HCT116 (cell line): ENCODE results near the gene BIVM.

Experiments
- CTCF ChIP-seq, 3 experiments: fragments of 200-600 bp in 1 of 3; sonication (generic) in 1 of 3; IDR thresholded peaks in 2 of 3; conservative IDR thresholded peaks in 1 of 3; 2 replicates each; pipeline ENCODE4 v1.5.1; 2012 to 2017; ENCODE audit warnings: low read depth in 2 of 3, low read length in 2 of 3, antibody characterized with exemption in 1 of 3, borderline replicate concordance in 1 of 3, control low read depth in 1 of 3, mild to moderate bottlenecking in 1 of 3, mixed read lengths in 1 of 3, mixed run types in 1 of 3, moderate library complexity in 1 of 3; ENCODE audit not compliant: insufficient read depth in 1 of 3
- EZH2phosphoT487 ChIP-seq: fragments of 200-600 bp; IDR thresholded peaks from 2 replicates; pipeline ENCODE4 v1.6.1; 2018; ENCODE audit warnings: antibody characterized with exemption, borderline replicate concordance
- POLR2A ChIP-seq: IDR thresholded peaks from 2 replicates; pipeline ENCODE4 v1.7.0; 2011; ENCODE audit warnings: borderline replicate concordance; ENCODE audit not compliant: insufficient read depth, insufficient read length; ENCODE audit errors: extremely low read depth
- POLR2AphosphoS5 ChIP-seq: IDR thresholded peaks from 2 replicates; pipeline ENCODE4 v1.6.1; 2011; ENCODE audit warnings: mild to moderate bottlenecking, low read depth, low read length, moderate library complexity
- SP1 ChIP-seq: IDR thresholded peaks from 2 replicates; pipeline ENCODE4 v1.6.1; 2012; ENCODE audit warnings: low read depth
- TCF7L2 ChIP-seq: IDR thresholded peaks from 2 replicates; pipeline ENCODE4 v1.7.0; 2011; ENCODE audit warnings: borderline replicate concordance, inconsistent platforms; ENCODE audit not compliant: insufficient read depth, insufficient read length; ENCODE audit errors: extremely low read depth
- YY1 ChIP-seq: IDR thresholded peaks from 2 replicates; pipeline ENCODE4 v1.6.1; 2011; ENCODE audit warnings: low read length, low read depth, moderate library complexity, mild to moderate bottlenecking; ENCODE audit not compliant: insufficient replicate concordance; ENCODE audit errors: extremely low read depth
- ZNF274 ChIP-seq: fragments of 200-500 bp; sonication (Bioruptor generic); IDR thresholded peaks from 2 replicates; pipeline ENCODE4 v1.6.1; 2014; ENCODE audit warnings: mild to moderate bottlenecking, low read depth, low read length, inconsistent platforms

- TF ChIP-seq ZNF274 (no peak), CTCF (IDR thresholded peaks at IDR 0.05 in 2 of 3, conservative IDR thresholded peaks at IDR 0.05 in 1 of 3; ENCODE audit: borderline replicate concordance in 1 of 3, insufficient read depth in 1 of 3, low read depth in 2 of 3, low read length in 2 of 3) (no peak), SP1 (no peak), POLR2AphosphoS5 (no peak), POLR2A (no peak), EZH2phosphoT487 (no peak), YY1 (no peak), TCF7L2 (no peak)
Measured at GRCh38 chr13:102862624-102863210, 63.8 kb downstream of the BIVM start.
